ENCODE results near the gene ZSCAN5B.
"Not testable (repeated sequence)": the region's sequence is repeated elsewhere in the genome, so short reads cannot be mapped to it uniquely, and the experiment has no call there.

- TF ChIP-seq CTCF (conservative IDR thresholded peaks at IDR 0.05 in 1 of 2, IDR thresholded peaks at IDR 0.05 in 1 of 2; ENCODE audit: low read depth in 1 of 2, low read length in 2 of 2); EZH2 (IDR thresholded peaks at IDR 0.05; ENCODE audit: low read length, missing control alignments): not testable (repeated sequence)
Observed at GRCh38 chr19:56210036-56210435, 12.5 kb upstream of the ZSCAN5B start.
